ENCODE measurements around the gene ZFP62.

Gene ZFP62

DNA sequence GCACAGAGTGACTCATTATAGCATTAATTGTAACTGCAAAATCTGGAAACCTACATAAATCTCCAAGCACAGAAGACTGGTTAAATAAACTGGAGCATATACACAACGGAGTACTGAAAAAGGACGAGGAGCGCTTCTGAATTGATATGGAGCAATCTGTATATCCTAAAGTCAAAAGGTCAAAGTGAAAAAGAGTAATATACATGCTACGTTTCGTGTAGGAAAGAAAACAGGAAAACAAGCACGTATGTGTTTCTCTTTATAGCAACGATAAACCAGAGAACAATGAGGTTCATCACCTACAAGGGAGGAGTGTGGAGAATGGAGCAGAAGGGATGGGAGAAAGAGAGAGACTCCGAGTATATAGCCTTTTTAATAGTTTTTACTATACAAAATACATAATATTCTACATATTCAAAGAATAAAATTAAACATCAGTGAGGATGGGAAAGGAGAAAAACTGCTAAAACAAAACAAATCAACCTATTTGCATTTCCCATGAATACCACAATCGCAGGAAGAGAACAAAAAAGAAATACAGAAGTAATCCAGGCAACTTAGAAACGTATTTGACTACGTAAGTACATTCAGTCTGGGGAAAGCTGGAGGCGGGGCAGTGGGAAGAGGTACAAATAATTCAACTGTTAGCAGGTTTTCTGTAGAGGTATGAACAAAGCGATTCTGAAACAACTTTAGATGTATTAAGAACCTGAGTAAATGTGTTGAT, 7.8 kb downstream of the ZFP62 start:
- no peak for DNase-seq (ENCODE audit: low read depth)
- H3K4me3 ChIP-seq (ENCODE audit: low read depth, low read length): no peak overlapping the region
- TF ChIP-seq, protein P1, sequence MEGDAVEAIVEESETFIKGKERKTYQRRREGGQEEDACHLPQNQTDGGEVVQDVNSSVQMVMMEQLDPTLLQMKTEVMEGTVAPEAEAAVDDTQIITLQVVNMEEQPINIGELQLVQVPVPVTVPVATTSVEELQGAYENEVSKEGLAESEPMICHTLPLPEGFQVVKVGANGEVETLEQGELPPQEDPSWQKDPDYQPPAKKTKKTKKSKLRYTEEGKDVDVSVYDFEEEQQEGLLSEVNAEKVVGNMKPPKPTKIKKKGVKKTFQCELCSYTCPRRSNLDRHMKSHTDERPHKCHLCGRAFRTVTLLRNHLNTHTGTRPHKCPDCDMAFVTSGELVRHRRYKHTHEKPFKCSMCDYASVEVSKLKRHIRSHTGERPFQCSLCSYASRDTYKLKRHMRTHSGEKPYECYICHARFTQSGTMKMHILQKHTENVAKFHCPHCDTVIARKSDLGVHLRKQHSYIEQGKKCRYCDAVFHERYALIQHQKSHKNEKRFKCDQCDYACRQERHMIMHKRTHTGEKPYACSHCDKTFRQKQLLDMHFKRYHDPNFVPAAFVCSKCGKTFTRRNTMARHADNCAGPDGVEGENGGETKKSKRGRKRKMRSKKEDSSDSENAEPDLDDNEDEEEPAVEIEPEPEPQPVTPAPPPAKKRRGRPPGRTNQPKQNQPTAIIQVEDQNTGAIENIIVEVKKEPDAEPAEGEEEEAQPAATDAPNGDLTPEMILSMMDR (conservative IDR thresholded peaks at IDR 0.05; ENCODE audit: low read depth, low read length): no peak

DNA sequence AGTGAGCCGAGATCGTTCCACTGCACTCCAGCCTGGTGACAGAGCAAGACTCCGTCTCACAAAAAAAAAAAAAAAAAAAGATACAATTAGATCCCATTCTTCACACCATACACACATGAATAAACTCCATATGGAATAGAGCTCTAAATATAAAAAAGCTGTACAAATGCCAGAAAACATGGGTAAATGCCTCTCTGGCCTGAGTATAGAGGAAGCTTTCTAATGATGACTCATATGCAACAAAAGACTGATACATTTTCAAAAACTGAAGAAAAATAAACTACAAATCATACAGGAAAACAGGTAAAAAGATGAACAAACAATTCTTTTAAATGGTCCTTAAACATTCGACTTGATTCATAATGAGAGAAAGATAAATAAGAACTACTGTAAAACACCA, 8.6 kb downstream of the ZFP62 start:
- no peak for DNase-seq (ENCODE audit: low read depth)
- H3K4me3 ChIP-seq (ENCODE audit: low read depth, low read length): no peak overlapping the region
- TF ChIP-seq, protein P1 (conservative IDR thresholded peaks at IDR 0.05; ENCODE audit: low read depth, low read length): no peak

DNA sequence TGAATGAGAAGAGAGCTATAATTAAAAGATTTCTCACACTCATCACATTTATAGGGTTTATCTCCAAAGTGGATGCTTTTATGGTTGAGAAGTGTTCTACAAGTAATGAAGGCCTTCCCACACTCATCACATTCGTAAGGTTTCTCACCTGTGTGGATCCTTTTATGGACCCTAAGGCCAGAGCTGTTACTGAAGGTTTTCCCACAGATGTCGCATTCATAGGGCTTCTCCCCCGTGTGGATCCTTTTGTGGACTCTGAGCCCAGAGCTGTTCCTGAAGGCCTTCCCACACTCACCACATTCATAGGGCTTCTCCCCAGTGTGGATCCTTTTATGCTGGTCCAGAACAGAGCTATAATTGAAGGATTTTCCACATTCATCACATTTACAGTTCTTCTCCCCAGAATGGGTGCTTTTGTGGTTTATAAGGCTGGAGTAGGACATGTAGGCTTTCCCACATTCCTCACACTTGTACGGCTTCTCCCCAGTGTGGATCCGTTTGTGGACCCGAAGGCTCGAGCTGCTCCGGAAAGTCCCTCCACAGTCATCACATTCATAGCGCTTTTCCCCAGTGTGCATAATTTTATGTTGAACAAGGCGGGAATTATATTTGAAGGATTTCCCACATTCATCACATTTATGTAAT, 10.5 kb downstream of the ZFP62 start:
- TF ChIP-seq, protein P1 (conservative IDR thresholded peaks at IDR 0.05; ENCODE audit: low read depth, low read length): no peak
- no peak for DNase-seq (ENCODE audit: low read depth)
- H3K4me3 ChIP-seq (ENCODE audit: low read depth, low read length): no peak overlapping the region

DNA sequence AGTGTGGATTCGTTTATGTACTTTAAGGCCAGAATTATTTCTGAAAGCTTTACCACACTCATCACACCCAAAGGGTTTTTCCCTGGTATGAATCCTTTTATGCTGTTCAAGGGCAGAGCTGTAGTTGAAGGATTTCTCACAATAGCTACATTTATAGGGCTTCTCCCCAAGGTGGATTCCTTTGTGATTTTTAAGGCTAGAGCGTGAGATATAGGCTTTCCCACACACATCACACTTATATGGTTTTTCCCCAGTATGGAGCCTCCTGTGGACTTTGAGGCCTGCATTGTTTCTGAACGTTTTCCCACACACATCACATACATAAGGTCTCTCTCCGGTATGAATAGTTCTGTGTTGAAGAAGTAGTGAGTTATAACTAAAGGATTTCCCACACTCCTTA, 11.2 kb downstream of the ZFP62 start:
- no peak overlapping the region for H3K4me3 ChIP-seq (ENCODE audit: low read depth, low read length)
- TF ChIP-seq, protein P1 (conservative IDR thresholded peaks at IDR 0.05; ENCODE audit: low read depth, low read length): no peak
- DNase-seq (ENCODE audit: low read depth): no peak

DNA sequence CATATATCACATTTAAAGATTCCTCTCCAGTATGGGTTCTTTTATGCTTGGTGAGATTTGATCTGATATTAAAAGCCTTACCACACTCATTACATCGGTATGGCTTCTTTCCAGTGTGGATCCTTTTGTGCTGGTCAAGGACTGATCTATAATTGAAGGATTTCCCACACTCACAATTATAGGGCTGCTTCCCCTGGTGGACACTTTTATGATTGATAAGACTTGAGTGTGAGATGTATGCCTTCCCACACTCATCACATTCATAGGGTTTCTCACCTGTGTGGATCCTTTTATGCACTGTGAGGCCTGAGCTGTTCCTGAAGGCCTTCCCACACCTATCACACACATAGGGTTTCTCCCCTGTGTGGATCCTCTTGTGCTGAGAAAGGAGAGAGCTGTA, 12.2 kb downstream of the ZFP62 start:
- H3K4me3 ChIP-seq (ENCODE audit: low read depth, low read length): no peak overlapping the region
- DNase-seq (ENCODE audit: low read depth): no peak
- TF ChIP-seq, protein P1 (conservative IDR thresholded peaks at IDR 0.05; ENCODE audit: low read depth, low read length): no peak

DNA sequence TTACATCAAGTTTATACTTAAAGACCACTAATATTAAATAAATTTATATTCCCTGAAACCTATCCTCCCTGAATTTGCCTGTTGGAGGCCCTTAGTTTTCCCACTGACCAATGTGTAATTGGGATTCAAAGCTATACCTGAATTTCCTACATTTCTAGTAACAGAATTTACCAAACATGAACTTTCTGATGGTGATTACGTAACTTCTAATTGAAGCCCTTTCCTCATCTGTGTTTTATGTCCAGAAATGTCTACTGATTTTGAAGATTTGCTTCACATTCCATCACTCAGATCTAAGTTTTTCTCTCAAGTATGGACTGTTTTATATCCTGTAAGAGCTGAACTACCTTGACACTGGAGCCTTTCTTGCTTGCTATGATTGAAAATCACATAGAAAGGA, 12.8 kb downstream of the ZFP62 start:
- no peak overlapping the region for H3K4me3 ChIP-seq (ENCODE audit: low read depth, low read length)
- TF ChIP-seq, protein P1 (conservative IDR thresholded peaks at IDR 0.05; ENCODE audit: low read depth, low read length): no peak
- no peak for DNase-seq (ENCODE audit: low read depth)

DNA sequence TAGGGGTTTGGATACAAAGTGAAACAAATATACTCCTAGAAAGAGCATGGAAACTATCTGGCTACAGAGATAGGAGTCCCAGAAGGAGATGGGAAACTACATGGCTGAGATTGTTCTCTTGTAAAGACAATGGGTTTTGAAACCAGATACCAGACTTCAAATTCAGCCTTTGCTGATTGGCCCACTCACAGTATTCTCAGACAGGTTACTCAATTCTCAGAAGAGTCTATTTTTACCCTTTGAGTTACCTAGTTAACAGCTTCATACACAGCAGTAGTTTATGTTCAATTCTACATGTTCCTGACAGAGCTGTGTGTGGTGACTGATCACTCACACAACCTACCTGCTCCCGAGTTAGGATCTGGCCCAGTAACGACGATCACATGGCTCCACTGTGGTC, 14.1 kb downstream of the ZFP62 start:
- H3K4me3 ChIP-seq (ENCODE audit: low read depth, low read length): no peak overlapping the region
- DNase-seq (ENCODE audit: low read depth): no peak
- TF ChIP-seq, protein P1 (conservative IDR thresholded peaks at IDR 0.05; ENCODE audit: low read depth, low read length): no peak

All from choroid plexus epithelial cell (primary cell).